ENCODE data around the gene HOXD1.
A peak's percentile ranks its signal among the peaks of the same experiment; 100 is the strongest.

Gene HOXD1

GRCh38 chr2:176184749-176185148 is 3.7 kb upstream of the HOXD1 start:
- Histone ChIP-seq H3K27me3 (replicated peaks) (peaks cover 50% of the 10 kb centered on the region), H3K27ac (no peak overlapping the region), H3K4me3 (ENCODE audit: low read depth, low read length) (no peak overlapping the region), H3K36me3 (replicated peaks) (no peaks in the 10 kb centered on the region)
- in situ Hi-C loops (cut with HindIII; ENCODE audit: low pct_ligation_motif_present, low sequenced_read_pairs), result no loop called here
- no peak for DNase-seq
- TF ChIP-seq CTCF (IDR thresholded peaks at IDR 0.05; ENCODE audit: low read depth, low read length, missing control alignments), result no peak

GRCh38 chr2:176186024-176186423 is 2.4 kb upstream of the HOXD1 start:
- in situ Hi-C loops (cut with HindIII; ENCODE audit: low pct_ligation_motif_present, low sequenced_read_pairs), result no loop called here
- Histone ChIP-seq H3K4me3 (ENCODE audit: low read depth, low read length) (no peak overlapping the region), H3K27me3 (replicated peaks) (peaks cover 52% of the 10 kb centered on the region)

GRCh38 chr2:176187200-176187898 is 1.1 kb upstream of the HOXD1 start:
- no peak for DNase-seq
- TF ChIP-seq CTCF (IDR thresholded peaks at IDR 0.05; ENCODE audit: low read depth, low read length, missing control alignments), result no peak
- peaks cover 57% of the 10 kb centered on the region for H3K27me3 ChIP-seq (replicated peaks)
- no peaks in the 10 kb centered on the region for H3K36me3 ChIP-seq (replicated peaks)
- in situ Hi-C loops (cut with HindIII; ENCODE audit: low pct_ligation_motif_present, low sequenced_read_pairs), result no loop called here
- H3K4me3 ChIP-seq (ENCODE audit: low read depth, low read length), result peak overlapping the region; percentile 46
- H3K27ac ChIP-seq, result no peak overlapping the region

More at GRCh38 chr2:176186024-176186423, 2.4 kb upstream of the HOXD1 start:
- no peaks in the 10 kb centered on the region for H3K36me3 ChIP-seq (replicated peaks)
- no peak for DNase-seq
- H3K27ac ChIP-seq, result no peak overlapping the region
- TF ChIP-seq CTCF (IDR thresholded peaks at IDR 0.05; ENCODE audit: low read depth, low read length, missing control alignments), result no peak

GRCh38 chr2:176188774-176189680 is 559 bp downstream of the HOXD1 start:
- H3K27ac ChIP-seq, result no peak overlapping the region
- H3K27me3 ChIP-seq (replicated peaks), result peaks cover 60% of the 10 kb centered on the region
- in situ Hi-C loops (cut with HindIII; ENCODE audit: low pct_ligation_motif_present, low sequenced_read_pairs), result no loop called here
- DNase-seq, result no peak
- H3K36me3 ChIP-seq (replicated peaks), result no peaks in the 10 kb centered on the region
- H3K4me3 ChIP-seq (ENCODE audit: low read depth, low read length), result peak overlapping the region; percentile 46
- no peak for TF ChIP-seq CTCF (IDR thresholded peaks at IDR 0.05; ENCODE audit: low read depth, low read length, missing control alignments)

GRCh38 chr2:176189681-176190641 is 1.5 kb downstream of the HOXD1 start:
- TF ChIP-seq CTCF (IDR thresholded peaks at IDR 0.05; ENCODE audit: low read depth, low read length, missing control alignments), result no peak
- in situ Hi-C loops (cut with HindIII; ENCODE audit: low pct_ligation_motif_present, low sequenced_read_pairs), result no loop called here
- DNase-seq, result no peak
- H3K27ac ChIP-seq, result no peak overlapping the region
- no peak overlapping the region for H3K4me3 ChIP-seq (ENCODE audit: low read depth, low read length)
- H3K36me3 ChIP-seq (replicated peaks), result no peaks in the 10 kb centered on the region
- peaks cover 60% of the 10 kb centered on the region for H3K27me3 ChIP-seq (replicated peaks)
